Astrocyte (in vitro differentiated cells and primary cell): Measurements from ENCODE around the gene ENTPD2. TPM values are rescaled to one million over a fixed set of nuclear protein-coding genes. Genes with fewer than 3 reads are reported as not detected.

ENCODE experiments used
- DNase-seq: peaks from one replicate; pipeline ENCODE4 v3.0.0-alpha.2; 2010; ENCODE audit warnings: low read depth
- FAIRE-seq: peaks from 2 replicates; lab custom pipeline; 2011; peaks lifted over from hg19 to GRCh38; lab: Jason Lieb, UNC
- H2AFZ ChIP-seq: 2 replicates; pipeline ENCODE4 v1.6.0; 2012; ENCODE audit warnings: low read depth, low read length, inconsistent platforms
- H3K27ac ChIP-seq: 2 replicates; pipeline ENCODE4 v1.5.1; 2011; ENCODE audit warnings: low read depth, low read length, inconsistent platforms
- H3K27me3 ChIP-seq: 2 replicates; pipeline ENCODE4 v1.6.0; 2011; ENCODE audit warnings: low read length, inconsistent platforms; ENCODE audit not compliant: insufficient read depth
- H3K36me3 ChIP-seq: 2 replicates; pipeline ENCODE4 v1.5.1; 2011; ENCODE audit warnings: low read length, inconsistent platforms; ENCODE audit not compliant: insufficient read depth
- H3K4me1 ChIP-seq: 2 replicates; pipeline ENCODE4 v1.5.1; 2011; ENCODE audit warnings: low read length, inconsistent platforms; ENCODE audit not compliant: insufficient read depth
- H3K4me2 ChIP-seq: 2 replicates; pipeline ENCODE4 v1.6.0; 2012; ENCODE audit warnings: low read length, inconsistent platforms
- H3K4me3 ChIP-seq: 2 replicates; pipeline ENCODE4 v1.5.1; 2011; ENCODE audit warnings: low read depth, mild to moderate bottlenecking, low read length, inconsistent platforms; ENCODE audit not compliant: insufficient read depth
- H3K79me2 ChIP-seq: 2 replicates; pipeline ENCODE4 v1.6.0; 2012; ENCODE audit warnings: mild to moderate bottlenecking, low read length, inconsistent platforms; ENCODE audit not compliant: insufficient read depth
- H3K9ac ChIP-seq: 2 replicates; pipeline ENCODE4 v1.6.0; 2012; ENCODE audit warnings: mild to moderate bottlenecking, low read length, inconsistent platforms
- H3K9me3 ChIP-seq: 2 replicates; pipeline ENCODE4 v1.5.1; 2012; ENCODE audit warnings: low read depth, mild to moderate bottlenecking, low read length, inconsistent platforms; ENCODE audit not compliant: insufficient read depth
- H4K20me1 ChIP-seq: 2 replicates; pipeline ENCODE4 v1.6.0; 2012; ENCODE audit warnings: low read length, inconsistent platforms; ENCODE audit not compliant: insufficient read depth
- H3K27ac Mint-ChIP-seq: one replicate; pipeline ENCODE4 v1.8.0; 2021; ENCODE audit warnings: mild to moderate bottlenecking, mixed read lengths; ENCODE audit not compliant: unreplicated experiment
- H3K27me3 Mint-ChIP-seq: one replicate; pipeline ENCODE4 v1.8.0; 2021; ENCODE audit warnings: low read depth, mixed read lengths; ENCODE audit not compliant: unreplicated experiment
- H3K36me3 Mint-ChIP-seq: one replicate; pipeline ENCODE4 v1.8.0; 2021; ENCODE audit warnings: low read depth, mixed read lengths; ENCODE audit not compliant: unreplicated experiment
- H3K4me1 Mint-ChIP-seq: one replicate; pipeline ENCODE4 v1.8.0; 2021; ENCODE audit warnings: low read depth, mixed read lengths; ENCODE audit not compliant: unreplicated experiment
- H3K4me3 Mint-ChIP-seq: one replicate; pipeline ENCODE4 v1.8.0; 2021; ENCODE audit warnings: mild to moderate bottlenecking, moderate library complexity, mixed read lengths; ENCODE audit not compliant: unreplicated experiment
- H3K9me3 Mint-ChIP-seq: one replicate; pipeline ENCODE4 v1.8.0; 2021; ENCODE audit warnings: mild to moderate bottlenecking, mixed read lengths; ENCODE audit not compliant: unreplicated experiment
- CTCF ChIP-seq: IDR thresholded peaks from 2 replicates; pipeline ENCODE4 v1.5.1; 2011; ENCODE audit warnings: low read depth, mild to moderate bottlenecking, inconsistent platforms, low read length, moderate library complexity; ENCODE audit not compliant: insufficient read depth
- EZH2 ChIP-seq: IDR thresholded peaks from 2 replicates; pipeline ENCODE4 v1.6.1; 2012; ENCODE audit warnings: mild to moderate bottlenecking, low read length, inconsistent platforms; ENCODE audit not compliant: insufficient read depth
- total RNA-seq: library from RNA; stranded (reverse); gene quantifications from 2 replicates; pipeline ENCODE4 v1.2.1, GENCODE V29; 2021

The ENTPD2 gene
- total RNA-seq, 1 donor from 2014 or later: 0.14 TPM

GRCh38 chr9:137066096-137066861 lies 12.4 kb upstream of the ENTPD2 start:
- no peak overlapping the region for H3K4me3 Mint-ChIP-seq
- peaks cover 16% of the 10 kb centered on the region for H3K27me3 Mint-ChIP-seq
- DNase-seq (no peak), FAIRE-seq (no peak)
- no peaks in the 10 kb centered on the region for H3K79me2 ChIP-seq
- H3K27ac Mint-ChIP-seq: no peak overlapping the region
- H3K4me3 ChIP-seq: no peak overlapping the region
- no peaks in the 10 kb centered on the region for H3K9me3 Mint-ChIP-seq
- no peak overlapping the region for H2AFZ ChIP-seq
- H3K4me2 ChIP-seq: no peak overlapping the region
- H3K27me3 ChIP-seq: no peaks in the 10 kb centered on the region
- H3K4me1 Mint-ChIP-seq: no peaks in the 10 kb centered on the region
- no peak overlapping the region for H3K27ac ChIP-seq
- H3K36me3 ChIP-seq: no peaks in the 10 kb centered on the region
- H3K4me1 ChIP-seq: peaks cover 9% of the 10 kb centered on the region
- H3K9me3 ChIP-seq: no peaks in the 10 kb centered on the region
- peaks cover 14% of the 10 kb centered on the region for H4K20me1 ChIP-seq
- H3K9ac ChIP-seq: no peak overlapping the region
- H3K36me3 Mint-ChIP-seq: peaks cover 3% of the 10 kb centered on the region
- TF ChIP-seq CTCF (no peak), EZH2 (no peak)

GRCh38 chr9:137065336-137065967 lies 11.6 kb upstream of the ENTPD2 start:
- peaks cover 14% of the 10 kb centered on the region for H4K20me1 ChIP-seq
- no peak overlapping the region for H3K4me3 ChIP-seq
- DNase-seq: no peak
- H3K4me1 ChIP-seq: peaks cover 3% of the 10 kb centered on the region
- Mint-ChIP-seq H3K27ac (no peak overlapping the region), H3K27me3 (peaks cover 18% of the 10 kb centered on the region), H3K36me3 (no peaks in the 10 kb centered on the region), H3K4me3 (no peak overlapping the region), H3K9me3 (no peaks in the 10 kb centered on the region), H3K4me1 (no peaks in the 10 kb centered on the region)
- H3K27me3 ChIP-seq: no peaks in the 10 kb centered on the region
- H3K4me2 ChIP-seq: no peak overlapping the region
- TF ChIP-seq EZH2 (no peak), CTCF (no peak)
- no peak overlapping the region for H3K9ac ChIP-seq
- H3K79me2 ChIP-seq: no peaks in the 10 kb centered on the region
- H3K9me3 ChIP-seq: no peaks in the 10 kb centered on the region
- no peak for FAIRE-seq
- H3K36me3 ChIP-seq: no peaks in the 10 kb centered on the region
- H3K27ac ChIP-seq: no peak overlapping the region
- H2AFZ ChIP-seq: no peak overlapping the region

- Mint-ChIP-seq H3K4me3 (no peak overlapping the region), H3K9me3 (no peaks in the 10 kb centered on the region), H3K4me1 (no peaks in the 10 kb centered on the region), H3K27ac (no peak overlapping the region), H3K27me3 (peaks cover 18% of the 10 kb centered on the region), H3K36me3 (no peaks in the 10 kb centered on the region)
- H3K27me3 ChIP-seq: no peaks in the 10 kb centered on the region
- H4K20me1 ChIP-seq: peaks cover 14% of the 10 kb centered on the region
- TF ChIP-seq EZH2: no peak
- no peak for TF ChIP-seq CTCF
- H3K9ac ChIP-seq: no peak overlapping the region
- H2AFZ ChIP-seq: no peak overlapping the region
- H3K4me2 ChIP-seq: no peak overlapping the region
- H3K9me3 ChIP-seq: no peaks in the 10 kb centered on the region
- no peaks in the 10 kb centered on the region for H3K36me3 ChIP-seq
- no peak overlapping the region for H3K4me3 ChIP-seq
- no peaks in the 10 kb centered on the region for H3K79me2 ChIP-seq
- H3K4me1 ChIP-seq: peaks cover 3% of the 10 kb centered on the region
- FAIRE-seq: no peak
- H3K27ac ChIP-seq: no peak overlapping the region
- DNase-seq: no peak
Measured at GRCh38 chr9:137064880-137065164, 11.0 kb upstream of the ENTPD2 start.
